Liver (tissue), 9 donors: ENCODE results near the gene RAMP3. TPM values are rescaled to one million over a fixed set of nuclear protein-coding genes. Genes with fewer than 3 reads are reported as not detected.

Source experiments
- DNase-seq: peaks from one replicate; pipeline ENCODE4 v3.0.0-alpha.2; 2017; ENCODE audit warnings: low spot score
- H3K27ac ChIP-seq, 2 donors: one replicate each; pipeline ENCODE4 v1.7.0; 2013; ENCODE audit warnings: inconsistent platforms in 2 of 2, low read length in 2 of 2, control low read depth in 1 of 2, low read depth in 1 of 2, mild to moderate bottlenecking in 1 of 2
- H3K27me3 ChIP-seq, 4 donors: one replicate each; pipeline versions ENCODE4 v1.6.1 to v1.7.0; 2013; ENCODE audit warnings: low read length in 3 of 4, inconsistent platforms in 1 of 4, mild to moderate bottlenecking in 1 of 4, moderate library complexity in 1 of 4; ENCODE audit not compliant: control insufficient read depth in 4 of 4, insufficient read depth in 4 of 4
- H3K36me3 ChIP-seq, 4 donors: one replicate each; pipeline versions ENCODE4 v1.6.1 to v1.7.0; 2013; ENCODE audit warnings: low read length in 3 of 4, mild to moderate bottlenecking in 3 of 4, low read depth in 1 of 4, moderate library complexity in 1 of 4; ENCODE audit not compliant: control insufficient read depth in 4 of 4, insufficient read depth in 3 of 4
- H3K4me1 ChIP-seq, 4 donors: one replicate each; pipeline versions ENCODE4 v1.6.1 to v1.7.0; 2013; ENCODE audit warnings: low read length in 3 of 4, mild to moderate bottlenecking in 3 of 4, moderate library complexity in 1 of 4; ENCODE audit not compliant: control insufficient read depth in 4 of 4, insufficient read depth in 4 of 4
- H3K4me3 ChIP-seq, 3 donors: one replicate each; pipeline versions ENCODE4 v1.6.1 to v1.7.0; 2013; ENCODE audit warnings: low read length in 3 of 3, control low read depth in 1 of 3, low read depth in 1 of 3, mild to moderate bottlenecking in 1 of 3
- H3K9ac ChIP-seq, 2 donors: one replicate each; pipeline ENCODE4 v1.7.0; 2013; ENCODE audit warnings: low read length in 2 of 2, mild to moderate bottlenecking in 2 of 2, moderate library complexity in 2 of 2, control low read depth in 1 of 2, low read depth in 1 of 2
- H3K9me3 ChIP-seq, 4 donors: one replicate each; pipeline versions ENCODE4 v1.6.1 to v1.7.0; 2013; ENCODE audit warnings: low read length in 3 of 4; ENCODE audit not compliant: control insufficient read depth in 4 of 4
- EGR1 ChIP-seq, 2 donors: IDR thresholded peaks; 2 replicates each; pipeline ENCODE4 v1.6.1; 2016 to 2018; ENCODE audit warnings: antibody characterized with exemption in 2 of 2, low read depth in 2 of 2
- FOXA1 ChIP-seq: IDR thresholded peaks from 2 replicates; pipeline ENCODE4 v1.6.1; 2016; ENCODE audit warnings: antibody characterized with exemption
- FOXA2 ChIP-seq: IDR thresholded peaks from 2 replicates; pipeline ENCODE4 v1.6.1; 2016; ENCODE audit warnings: antibody characterized with exemption
- GABPA ChIP-seq, 2 donors: IDR thresholded peaks in 1 of 2; conservative IDR thresholded peaks in 1 of 2; 2 replicates each; pipeline ENCODE4 v1.6.1; 2016; ENCODE audit warnings: antibody characterized with exemption in 2 of 2, mild to moderate bottlenecking in 1 of 2, moderate library complexity in 1 of 2
- HNF4A ChIP-seq, 2 donors: conservative IDR thresholded peaks; 2 replicates each; pipeline ENCODE4 v1.6.1; 2016; ENCODE audit warnings: antibody characterized with exemption in 2 of 2, mild to moderate bottlenecking in 2 of 2
- HNF4G ChIP-seq: IDR thresholded peaks from 2 replicates; pipeline ENCODE4 v1.6.1; 2016; ENCODE audit warnings: antibody characterized with exemption
- JUND ChIP-seq, 2 donors: IDR thresholded peaks; 2 replicates each; pipeline ENCODE4 v1.6.1; 2016; ENCODE audit warnings: antibody characterized with exemption in 2 of 2
- MAX ChIP-seq: IDR thresholded peaks from 2 replicates; pipeline ENCODE4 v1.6.1; 2016; ENCODE audit warnings: antibody characterized with exemption
- NR2F2 ChIP-seq: IDR thresholded peaks from 2 replicates; pipeline ENCODE4 v1.6.1; 2016; ENCODE audit warnings: antibody characterized with exemption
- RAD21 ChIP-seq, 2 donors: IDR thresholded peaks; 2 replicates each; pipeline ENCODE4 v1.6.1; 2016; ENCODE audit warnings: antibody characterized with exemption in 2 of 2, mild to moderate bottlenecking in 2 of 2
- REST ChIP-seq: IDR thresholded peaks from 2 replicates; pipeline ENCODE4 v1.6.1; 2016; ENCODE audit warnings: antibody characterized with exemption, mild to moderate bottlenecking
- RXRA ChIP-seq, 2 donors: IDR thresholded peaks; 2 replicates each; pipeline ENCODE4 v1.6.1; 2017 to 2018; ENCODE audit warnings: antibody characterized with exemption in 2 of 2, mild to moderate bottlenecking in 1 of 2
- SP1 ChIP-seq: IDR thresholded peaks from 2 replicates; pipeline ENCODE4 v1.6.1; 2018; ENCODE audit warnings: antibody characterized with exemption, mild to moderate bottlenecking
- TAF1 ChIP-seq: conservative IDR thresholded peaks from 2 replicates; pipeline ENCODE4 v1.6.1; 2016; ENCODE audit warnings: antibody characterized with exemption, mild to moderate bottlenecking
- YY1 ChIP-seq: IDR thresholded peaks from 2 replicates; pipeline ENCODE4 v1.6.1; 2016; ENCODE audit warnings: antibody characterized with exemption, mild to moderate bottlenecking
- WGBS: extraction: QIAGEN DNeasy Blood & Tissue Kit; methylation state at CpG from one replicate; pipeline ENCODE4 v1.1.7; 2013; 5-methylcytosine and 5-hydroxymethylcytosine counted together
- polyA plus RNA-seq, 2 donors: library from polyadenylated mRNA; stranded (reverse) in 1 of 2; unstranded in 1 of 2; fragments of 200-250 nt in 1 of 2; fragments of >200 nt in 1 of 2; fragmentation: Nextera tagmentation in 1 of 2; extraction: Ambion mirVana in 1 of 2; gene quantifications; one replicate each; pipeline versions ENCODE4 v1.2.1 to v1.2.3, GENCODE V29; 2013 to 2015
- total RNA-seq, 2 donors: library from RNA; depleted of rRNA; stranded (reverse); fragments of >200 nt; gene quantifications; one replicate each; pipeline ENCODE4 v1.2.3, GENCODE V29; 2014
- TF ChIP-seq, protein P1 (sequence below): IDR thresholded peaks from 2 replicates; pipeline ENCODE4 v1.6.1; 2016; ENCODE audit warnings: antibody characterized with exemption
- TF ChIP-seq, protein P2 (sequence below): fragments of 150-350 bp; IDR thresholded peaks from 2 replicates; pipeline ENCODE4 v1.5.1; 2017; ENCODE audit warnings: improper control_type of control experiment, low read depth, low read length; ENCODE audit not compliant: missing input control
- TF ChIP-seq, protein P3 (sequence below): IDR thresholded peaks from 2 replicates; pipeline ENCODE4 v1.6.1; 2016; ENCODE audit warnings: antibody characterized with exemption
- donor health status: healthy.
- donor health status: healthy.
- donor health status: healthy.
- donor health status: healthy.
- donor health status: healthy.

The RAMP3 gene
- total and polyA plus RNA-seq, 4 donors: 2.3 to 30.0 (median 22.2) TPM

- no peak for TF ChIP-seq RAD21 (IDR thresholded peaks at IDR 0.05)
- TF ChIP-seq HNF4G: no peak
- TF ChIP-seq, protein P1, sequence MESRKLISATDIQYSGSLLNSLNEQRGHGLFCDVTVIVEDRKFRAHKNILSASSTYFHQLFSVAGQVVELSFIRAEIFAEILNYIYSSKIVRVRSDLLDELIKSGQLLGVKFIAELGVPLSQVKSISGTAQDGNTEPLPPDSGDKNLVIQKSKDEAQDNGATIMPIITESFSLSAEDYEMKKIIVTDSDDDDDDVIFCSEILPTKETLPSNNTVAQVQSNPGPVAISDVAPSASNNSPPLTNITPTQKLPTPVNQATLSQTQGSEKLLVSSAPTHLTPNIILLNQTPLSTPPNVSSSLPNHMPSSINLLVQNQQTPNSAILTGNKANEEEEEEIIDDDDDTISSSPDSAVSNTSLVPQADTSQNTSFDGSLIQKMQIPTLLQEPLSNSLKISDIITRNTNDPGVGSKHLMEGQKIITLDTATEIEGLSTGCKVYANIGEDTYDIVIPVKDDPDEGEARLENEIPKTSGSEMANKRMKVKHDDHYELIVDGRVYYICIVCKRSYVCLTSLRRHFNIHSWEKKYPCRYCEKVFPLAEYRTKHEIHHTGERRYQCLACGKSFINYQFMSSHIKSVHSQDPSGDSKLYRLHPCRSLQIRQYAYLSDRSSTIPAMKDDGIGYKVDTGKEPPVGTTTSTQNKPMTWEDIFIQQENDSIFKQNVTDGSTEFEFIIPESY: no peak
- TF ChIP-seq, protein P2, sequence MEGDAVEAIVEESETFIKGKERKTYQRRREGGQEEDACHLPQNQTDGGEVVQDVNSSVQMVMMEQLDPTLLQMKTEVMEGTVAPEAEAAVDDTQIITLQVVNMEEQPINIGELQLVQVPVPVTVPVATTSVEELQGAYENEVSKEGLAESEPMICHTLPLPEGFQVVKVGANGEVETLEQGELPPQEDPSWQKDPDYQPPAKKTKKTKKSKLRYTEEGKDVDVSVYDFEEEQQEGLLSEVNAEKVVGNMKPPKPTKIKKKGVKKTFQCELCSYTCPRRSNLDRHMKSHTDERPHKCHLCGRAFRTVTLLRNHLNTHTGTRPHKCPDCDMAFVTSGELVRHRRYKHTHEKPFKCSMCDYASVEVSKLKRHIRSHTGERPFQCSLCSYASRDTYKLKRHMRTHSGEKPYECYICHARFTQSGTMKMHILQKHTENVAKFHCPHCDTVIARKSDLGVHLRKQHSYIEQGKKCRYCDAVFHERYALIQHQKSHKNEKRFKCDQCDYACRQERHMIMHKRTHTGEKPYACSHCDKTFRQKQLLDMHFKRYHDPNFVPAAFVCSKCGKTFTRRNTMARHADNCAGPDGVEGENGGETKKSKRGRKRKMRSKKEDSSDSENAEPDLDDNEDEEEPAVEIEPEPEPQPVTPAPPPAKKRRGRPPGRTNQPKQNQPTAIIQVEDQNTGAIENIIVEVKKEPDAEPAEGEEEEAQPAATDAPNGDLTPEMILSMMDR: no peak
- TF ChIP-seq NR2F2: no peak
- TF ChIP-seq FOXA2: no peak
- no peak for TF ChIP-seq REST
- TF ChIP-seq, protein P3, sequence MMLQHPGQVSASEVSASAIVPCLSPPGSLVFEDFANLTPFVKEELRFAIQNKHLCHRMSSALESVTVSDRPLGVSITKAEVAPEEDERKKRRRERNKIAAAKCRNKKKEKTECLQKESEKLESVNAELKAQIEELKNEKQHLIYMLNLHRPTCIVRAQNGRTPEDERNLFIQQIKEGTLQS: no peak
- no peak for TF ChIP-seq MAX
- no peak for TF ChIP-seq JUND (IDR thresholded peaks at IDR 0.05)
- no peak for TF ChIP-seq GABPA (IDR thresholded peaks at IDR 0.05 in 1 of 2, conservative IDR thresholded peaks at IDR 0.05 in 1 of 2)
- TF ChIP-seq FOXA1: no peak
- TF ChIP-seq SP1: no peak
- no peak for TF ChIP-seq EGR1 (IDR thresholded peaks at IDR 0.05; ENCODE audit: low read depth in 2 of 2)
- TF ChIP-seq HNF4A (conservative IDR thresholded peaks at IDR 0.05): no peak
- no peak for TF ChIP-seq TAF1
- no peak for TF ChIP-seq YY1
- TF ChIP-seq RXRA (IDR thresholded peaks at IDR 0.05): no peak
- DNase-seq: no peak
- Histone ChIP-seq H3K36me3 (no peaks in the 10 kb centered on the region), H3K4me1 (no peaks in the 10 kb centered on the region), H3K27me3 (no peaks in the 10 kb centered on the region), H3K4me3 (no peak overlapping the region), H3K9me3 (no peaks in the 10 kb centered on the region), H3K27ac (no peak overlapping the region), H3K9ac (no peak overlapping the region)
- 47% methylated on average over 8 of the region's 8 CpGs for WGBS
These were observed 71.7 kb downstream of the RAMP3 start for GRCh38 chr7:45229156-45229920.
